H9 (cell line): Measurements from ENCODE around the gene SFI1. TPM values are rescaled to one million over a fixed set of nuclear protein-coding genes. Genes with fewer than 3 reads are reported as not detected.

Source experiments
- DNase-seq: peaks from one replicate; pipeline ENCODE4 v3.0.0-alpha.2; 2017
- H2AFZ ChIP-seq: one replicate; pipeline ENCODE4 v1.6.1; 2013; ENCODE audit warnings: mild to moderate bottlenecking, low read length, control low read depth, moderate library complexity
- H2AK5ac ChIP-seq: 2 replicates; pipeline ENCODE4 v1.6.1; 2013; ENCODE audit warnings: low read length, control low read depth, mixed read lengths; ENCODE audit not compliant: insufficient read length
- H2BK120ac ChIP-seq: one replicate; pipeline ENCODE4 v1.6.1; 2013; ENCODE audit warnings: low read depth, mild to moderate bottlenecking, low read length, control low read depth, inconsistent platforms; ENCODE audit not compliant: poor library complexity, severe bottlenecking
- H2BK12ac ChIP-seq: 2 replicates; pipeline ENCODE4 v1.6.1; 2013; ENCODE audit warnings: low read length, control low read depth, mixed read lengths, low read depth; ENCODE audit not compliant: insufficient read length
- H2BK15ac ChIP-seq: 2 replicates; pipeline ENCODE4 v1.6.1; 2013; ENCODE audit warnings: low read depth, low read length, control low read depth
- H2BK20ac ChIP-seq: one replicate; pipeline ENCODE4 v1.6.1; 2013; ENCODE audit warnings: low read depth, mild to moderate bottlenecking, low read length, control low read depth, inconsistent platforms; ENCODE audit not compliant: poor library complexity, severe bottlenecking
- H2BK5ac ChIP-seq: 2 replicates; pipeline ENCODE4 v1.6.1; 2013; ENCODE audit warnings: low read length, control low read depth, mixed read lengths; ENCODE audit not compliant: insufficient read length
- H3K14ac ChIP-seq: 2 replicates; pipeline ENCODE4 v1.6.1; 2013; ENCODE audit warnings: low read length, control low read depth; ENCODE audit not compliant: insufficient read depth
- H3K18ac ChIP-seq: 2 replicates; pipeline ENCODE4 v1.6.1; 2013; ENCODE audit warnings: low read depth, mild to moderate bottlenecking, mixed read lengths, low read length, control low read depth; ENCODE audit not compliant: insufficient read length
- H3K23ac ChIP-seq: 2 replicates; pipeline ENCODE4 v1.6.1; 2013; ENCODE audit warnings: low read length, control low read depth, mixed read lengths, low read depth; ENCODE audit not compliant: insufficient read length
- H3K23me2 ChIP-seq: 2 replicates; pipeline ENCODE4 v1.6.1; 2013; ENCODE audit warnings: low read depth, mild to moderate bottlenecking, mixed read lengths, low read length, control low read depth; ENCODE audit not compliant: insufficient read length, poor library complexity, severe bottlenecking
- H3K27ac ChIP-seq: 2 replicates; pipeline ENCODE4 v1.5.1; 2013; ENCODE audit warnings: low read length, control low read depth, mixed read lengths, low read depth; ENCODE audit not compliant: insufficient read length
- H3K27me3 ChIP-seq: 2 replicates; pipeline ENCODE4 v1.6.1; 2013; ENCODE audit warnings: low read length, control low read depth, inconsistent platforms; ENCODE audit not compliant: insufficient read depth
- H3K4ac ChIP-seq: 2 replicates; pipeline ENCODE4 v1.6.1; 2013; ENCODE audit warnings: low read depth, mild to moderate bottlenecking, control low read depth, inconsistent platforms, low read length, moderate library complexity
- H3K4me1 ChIP-seq: 2 replicates; pipeline ENCODE4 v1.6.1; 2013; ENCODE audit warnings: low read length, control low read depth, inconsistent platforms; ENCODE audit not compliant: insufficient read depth
- H3K4me2 ChIP-seq: 2 replicates; pipeline ENCODE4 v1.6.1; 2013; ENCODE audit warnings: low read length, control low read depth, mixed read lengths; ENCODE audit not compliant: insufficient read length, insufficient read depth
- H3K56ac ChIP-seq: 2 replicates; pipeline ENCODE4 v1.6.1; 2013; ENCODE audit warnings: low read depth, mild to moderate bottlenecking, mixed read lengths, low read length, control low read depth; ENCODE audit not compliant: insufficient read length
- H3K79me1 ChIP-seq: 2 replicates; pipeline ENCODE4 v1.6.1; 2013; ENCODE audit warnings: low read depth, mild to moderate bottlenecking, moderate library complexity, low read length, control low read depth, inconsistent platforms; ENCODE audit not compliant: insufficient read depth, poor library complexity, severe bottlenecking
- H3K79me2 ChIP-seq: 2 replicates; pipeline ENCODE4 v1.6.1; 2013; ENCODE audit warnings: low read length, control low read depth, inconsistent platforms; ENCODE audit not compliant: insufficient read depth
- H3K9ac ChIP-seq: 2 replicates; pipeline ENCODE4 v1.6.1; 2013; ENCODE audit warnings: low read length, control low read depth, mixed read lengths; ENCODE audit not compliant: insufficient read length; ENCODE audit errors: extremely low read depth
- H3K9me3 ChIP-seq: one replicate; pipeline ENCODE4 v1.6.1; 2013; ENCODE audit warnings: low read depth, low read length, inconsistent platforms; ENCODE audit not compliant: control insufficient read depth
- H3T11ph ChIP-seq: one replicate; pipeline ENCODE4 v1.6.1; 2013; ENCODE audit warnings: mild to moderate bottlenecking, low read length, control low read depth, inconsistent platforms
- H4K20me1 ChIP-seq: one replicate; pipeline ENCODE4 v1.6.1; 2013; ENCODE audit not compliant: control insufficient read depth, insufficient read length, insufficient read depth
- H4K5ac ChIP-seq: 2 replicates; pipeline ENCODE4 v1.6.1; 2013; ENCODE audit warnings: low read depth, mild to moderate bottlenecking, mixed read lengths, low read length, control low read depth; ENCODE audit not compliant: insufficient read length
- H4K8ac ChIP-seq: replicated peaks from 2 replicates; pipeline ENCODE4 v1.6.1; 2013; ENCODE audit warnings: low read length, control low read depth, mixed read lengths, low read depth; ENCODE audit not compliant: insufficient read length
- H4K91ac ChIP-seq: 2 replicates; pipeline ENCODE4 v1.6.1; 2013; ENCODE audit warnings: low read depth, mild to moderate bottlenecking, moderate library complexity, mixed read lengths, low read length, control low read depth; ENCODE audit not compliant: insufficient read length
- H3K27ac Mint-ChIP-seq, 3 experiments: 2 replicates in 2 of 3; 3 replicates in 1 of 3; pipeline ENCODE4 v1.8.0; 2020 to 2021; ENCODE audit warnings: mixed read lengths in 3 of 3, mild to moderate bottlenecking in 1 of 3, moderate library complexity in 1 of 3
- H3K27me3 Mint-ChIP-seq: 2 replicates; pipeline ENCODE4 v1.8.0; 2021; ENCODE audit warnings: low read depth, mild to moderate bottlenecking, moderate library complexity, mixed read lengths
- H3K36me3 Mint-ChIP-seq, 3 experiments: 2 replicates in 2 of 3; 3 replicates in 1 of 3; pipeline ENCODE4 v1.8.0; 2020 to 2021; ENCODE audit warnings: low read depth in 3 of 3, mixed read lengths in 3 of 3; ENCODE audit not compliant: insufficient read depth in 1 of 3
- H3K4me1 Mint-ChIP-seq, 2 experiments: 2 replicates each; pipeline ENCODE4 v1.8.0; 2020; ENCODE audit warnings: mixed read lengths in 2 of 2
- H3K4me3 Mint-ChIP-seq, 2 experiments: 2 replicates in 1 of 2; 3 replicates in 1 of 2; pipeline ENCODE4 v1.8.0; 2020 to 2021; ENCODE audit warnings: mild to moderate bottlenecking in 2 of 2, mixed read lengths in 2 of 2, moderate library complexity in 1 of 2
- H3K9me3 Mint-ChIP-seq, 2 experiments: 2 replicates in 1 of 2; 3 replicates in 1 of 2; pipeline ENCODE4 v1.8.0; 2020; ENCODE audit warnings: mild to moderate bottlenecking in 2 of 2, mixed read lengths in 2 of 2, moderate library complexity in 1 of 2
- WGBS: extraction: QIAGEN DNeasy Blood & Tissue Kit; methylation state at CpG from one replicate; pipeline ENCODE4 v1.1.7; 2013; ENCODE audit warnings: missing lambda C conversion rate, low lambda C conversion rate, mixed read lengths; ENCODE audit not compliant: insufficient read length; ENCODE audit errors: extremely low coverage; 5-methylcytosine and 5-hydroxymethylcytosine counted together
- total RNA-seq: library from RNA; stranded (reverse); gene quantifications from 2 replicates; pipeline ENCODE4 v1.2.1, GENCODE V29; 2021
- TF ChIP-seq, protein P1 (sequence below): fragments of 200-600 bp; sonication (generic); conservative IDR thresholded peaks from 3 replicates; pipeline ENCODE4 v1.8.0; 2021; ENCODE audit warnings: antibody characterized with exemption, mild to moderate bottlenecking

The SFI1 gene
- total RNA-seq, 1 experiment from 2014 or later = 26.4 TPM

DNA sequence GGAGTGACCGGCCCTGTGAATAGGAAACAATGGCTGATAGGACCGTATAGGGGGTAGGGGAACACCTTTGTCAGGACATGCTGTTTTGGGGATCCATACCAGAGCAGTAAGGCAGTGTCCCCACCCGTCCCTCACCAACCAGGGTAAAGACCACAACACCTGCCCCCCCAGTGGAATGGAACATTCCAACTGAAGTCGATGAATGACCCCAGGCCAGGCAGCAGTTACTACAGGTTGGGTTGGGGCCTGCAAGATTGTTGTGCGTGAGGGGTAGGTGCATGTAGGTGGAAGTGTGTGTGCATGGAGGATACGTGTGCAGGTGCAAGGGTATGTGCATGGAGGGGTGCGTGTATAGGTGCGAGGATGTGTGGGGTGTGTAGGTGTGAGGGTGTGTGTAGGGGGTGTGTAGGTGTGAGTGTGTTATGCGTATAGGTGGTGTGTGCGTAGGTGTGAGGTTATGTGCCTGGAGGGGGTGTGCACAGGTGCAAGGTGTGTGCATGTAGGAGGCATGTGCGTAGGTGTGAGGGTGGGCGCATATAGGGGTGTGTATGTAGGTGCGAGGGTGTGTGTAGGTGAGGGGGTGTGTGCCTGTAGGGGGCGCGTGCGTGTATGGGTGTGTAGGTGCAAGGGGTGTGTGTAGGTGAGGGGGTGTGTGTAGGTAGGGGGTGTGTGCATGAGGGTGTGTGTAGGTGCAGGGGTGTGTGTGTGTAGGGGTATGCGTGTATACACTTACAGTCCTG lies 132.8 kb downstream of the SFI1 start:
- peak; percentile 28 for DNase-seq
- peaks cover 6% of the 10 kb centered on the region for H4K20me1 ChIP-seq
- H3K27me3 ChIP-seq = no peaks in the 10 kb centered on the region
- no peak overlapping the region for H3T11ph ChIP-seq
- H2AK5ac ChIP-seq = no peak overlapping the region
- peaks cover 7% of the 10 kb centered on the region for H3K23me2 ChIP-seq
- H2BK5ac ChIP-seq = no peak overlapping the region
- peak overlapping the region; percentile 70 to 88; a peak in 4 of 5 replicates for H3K4me3 Mint-ChIP-seq
- no peaks in the 10 kb centered on the region; a peak in 1 of 5 replicates for H3K9me3 Mint-ChIP-seq
- H3K56ac ChIP-seq = no peak overlapping the region
- no peak overlapping the region; the same call in 1 of the 2 replicates for H3K14ac ChIP-seq
- no peak overlapping the region for H3K4me2 ChIP-seq
- no peaks in the 10 kb centered on the region; the same call in 1 of the 2 replicates for H3K27me3 Mint-ChIP-seq
- no peak overlapping the region for H4K5ac ChIP-seq
- peaks cover 9% of the 10 kb centered on the region; the same call in 1 of the 2 replicates for H3K79me2 ChIP-seq
- H3K4me1 ChIP-seq = no peaks in the 10 kb centered on the region; the same call in 1 of the 2 replicates
- H4K91ac ChIP-seq = no peak overlapping the region
- no peak overlapping the region for H3K18ac ChIP-seq
- peaks cover 2% of the 10 kb centered on the region for H3K79me1 ChIP-seq
- H3K27ac ChIP-seq = no peak overlapping the region
- H2AFZ ChIP-seq = no peak overlapping the region
- H3K23ac ChIP-seq = no peak overlapping the region
- no peaks in the 10 kb centered on the region for H3K9me3 ChIP-seq
- WGBS = 100% methylated on average over 4 of the region's 17 CpGs
- H4K8ac ChIP-seq = no peak overlapping the region
- peaks cover 0 to 5% (median 0%) of the 10 kb centered on the region in 3 experiments; a peak in 3 of 7 replicates for H3K36me3 Mint-ChIP-seq
- H2BK15ac ChIP-seq = no peak overlapping the region
- H3K4ac ChIP-seq = no peak overlapping the region
- H3K4me1 Mint-ChIP-seq = peaks cover 41% of the 10 kb centered on the region in 2 experiments
- TF ChIP-seq, protein P1, sequence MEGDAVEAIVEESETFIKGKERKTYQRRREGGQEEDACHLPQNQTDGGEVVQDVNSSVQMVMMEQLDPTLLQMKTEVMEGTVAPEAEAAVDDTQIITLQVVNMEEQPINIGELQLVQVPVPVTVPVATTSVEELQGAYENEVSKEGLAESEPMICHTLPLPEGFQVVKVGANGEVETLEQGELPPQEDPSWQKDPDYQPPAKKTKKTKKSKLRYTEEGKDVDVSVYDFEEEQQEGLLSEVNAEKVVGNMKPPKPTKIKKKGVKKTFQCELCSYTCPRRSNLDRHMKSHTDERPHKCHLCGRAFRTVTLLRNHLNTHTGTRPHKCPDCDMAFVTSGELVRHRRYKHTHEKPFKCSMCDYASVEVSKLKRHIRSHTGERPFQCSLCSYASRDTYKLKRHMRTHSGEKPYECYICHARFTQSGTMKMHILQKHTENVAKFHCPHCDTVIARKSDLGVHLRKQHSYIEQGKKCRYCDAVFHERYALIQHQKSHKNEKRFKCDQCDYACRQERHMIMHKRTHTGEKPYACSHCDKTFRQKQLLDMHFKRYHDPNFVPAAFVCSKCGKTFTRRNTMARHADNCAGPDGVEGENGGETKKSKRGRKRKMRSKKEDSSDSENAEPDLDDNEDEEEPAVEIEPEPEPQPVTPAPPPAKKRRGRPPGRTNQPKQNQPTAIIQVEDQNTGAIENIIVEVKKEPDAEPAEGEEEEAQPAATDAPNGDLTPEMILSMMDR = no peak
- H2BK20ac ChIP-seq = no peak overlapping the region
- H2BK12ac ChIP-seq = no peak overlapping the region
- H2BK120ac ChIP-seq = no peak overlapping the region
- peak overlapping the region in 2 of 3 experiments; percentile 52 to 55; a peak in 1 of 7 replicates for H3K27ac Mint-ChIP-seq
- no peak overlapping the region for H3K9ac ChIP-seq
